GM03348 (cell line): Measurements from ENCODE around the gene DCAF6.
A peak's percentile ranks its signal among the peaks of the same experiment; 100 is the strongest.
"Not testable (repeated sequence)": the region's sequence is repeated elsewhere in the genome, so short reads cannot be mapped to it uniquely, and the experiment has no call there.

Experiments
- DNase-seq: peaks from one replicate; pipeline ENCODE4 v3.0.0; 2012; ENCODE audit warnings: low spot score

DCAF6 gene, protein sequence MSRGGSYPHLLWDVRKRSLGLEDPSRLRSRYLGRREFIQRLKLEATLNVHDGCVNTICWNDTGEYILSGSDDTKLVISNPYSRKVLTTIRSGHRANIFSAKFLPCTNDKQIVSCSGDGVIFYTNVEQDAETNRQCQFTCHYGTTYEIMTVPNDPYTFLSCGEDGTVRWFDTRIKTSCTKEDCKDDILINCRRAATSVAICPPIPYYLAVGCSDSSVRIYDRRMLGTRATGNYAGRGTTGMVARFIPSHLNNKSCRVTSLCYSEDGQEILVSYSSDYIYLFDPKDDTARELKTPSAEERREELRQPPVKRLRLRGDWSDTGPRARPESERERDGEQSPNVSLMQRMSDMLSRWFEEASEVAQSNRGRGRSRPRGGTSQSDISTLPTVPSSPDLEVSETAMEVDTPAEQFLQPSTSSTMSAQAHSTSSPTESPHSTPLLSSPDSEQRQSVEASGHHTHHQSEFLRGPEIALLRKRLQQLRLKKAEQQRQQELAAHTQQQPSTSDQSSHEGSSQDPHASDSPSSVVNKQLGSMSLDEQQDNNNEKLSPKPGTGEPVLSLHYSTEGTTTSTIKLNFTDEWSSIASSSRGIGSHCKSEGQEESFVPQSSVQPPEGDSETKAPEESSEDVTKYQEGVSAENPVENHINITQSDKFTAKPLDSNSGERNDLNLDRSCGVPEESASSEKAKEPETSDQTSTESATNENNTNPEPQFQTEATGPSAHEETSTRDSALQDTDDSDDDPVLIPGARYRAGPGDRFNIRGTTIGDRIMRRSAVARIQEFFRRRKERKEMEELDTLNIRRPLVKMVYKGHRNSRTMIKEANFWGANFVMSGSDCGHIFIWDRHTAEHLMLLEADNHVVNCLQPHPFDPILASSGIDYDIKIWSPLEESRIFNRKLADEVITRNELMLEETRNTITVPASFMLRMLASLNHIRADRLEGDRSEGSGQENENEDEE

DNA sequence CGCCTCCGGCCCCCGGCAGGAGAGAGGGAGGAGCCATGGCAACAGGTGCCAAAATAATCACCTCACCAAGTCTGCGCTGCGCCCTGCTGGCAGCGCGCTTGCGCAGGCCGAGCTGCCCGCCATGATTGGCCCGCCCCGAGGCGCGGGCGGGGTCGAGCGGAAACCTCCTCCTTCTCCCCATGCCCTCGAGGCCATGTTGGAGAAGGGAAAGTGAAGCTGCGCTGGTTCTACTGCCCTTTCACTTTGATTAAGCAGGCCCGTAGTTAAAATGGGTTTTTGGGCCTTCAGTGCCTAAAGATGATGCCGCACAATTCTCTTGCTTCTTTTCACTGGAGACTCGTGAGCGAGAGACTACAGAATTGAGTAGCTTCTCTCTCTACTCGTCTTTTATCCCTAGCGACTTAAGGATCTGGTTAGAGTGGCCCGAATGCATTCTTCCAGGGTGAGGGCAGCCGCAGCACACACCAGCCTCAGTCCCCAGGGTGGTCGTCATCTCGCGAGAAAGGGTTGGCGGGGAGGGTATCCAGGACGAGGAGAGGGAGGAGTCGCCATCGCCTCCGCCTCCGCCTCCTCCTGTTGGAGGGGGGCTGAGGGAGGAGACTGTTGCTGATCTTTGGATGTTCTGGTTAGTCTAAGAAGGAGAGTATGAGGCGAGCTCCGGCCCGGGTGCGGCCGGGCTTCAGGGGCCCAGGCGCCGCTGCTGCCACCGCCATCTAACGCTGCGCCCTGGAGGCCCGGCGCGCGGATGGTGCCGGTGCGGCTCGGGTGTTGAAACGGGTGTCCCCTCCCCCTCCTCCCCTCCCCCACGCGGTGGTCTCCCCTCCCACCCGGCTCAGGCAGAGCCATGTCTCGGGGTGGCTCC, at the start of gene DCAF6:
Gene DCAF6, plus strand, starts transcription at position 616 of the 862 bp plus-strand sequence. Its CDS starts 229 bp downstream, at position 845.
- peak; percentile 98 for DNase-seq

DNA sequence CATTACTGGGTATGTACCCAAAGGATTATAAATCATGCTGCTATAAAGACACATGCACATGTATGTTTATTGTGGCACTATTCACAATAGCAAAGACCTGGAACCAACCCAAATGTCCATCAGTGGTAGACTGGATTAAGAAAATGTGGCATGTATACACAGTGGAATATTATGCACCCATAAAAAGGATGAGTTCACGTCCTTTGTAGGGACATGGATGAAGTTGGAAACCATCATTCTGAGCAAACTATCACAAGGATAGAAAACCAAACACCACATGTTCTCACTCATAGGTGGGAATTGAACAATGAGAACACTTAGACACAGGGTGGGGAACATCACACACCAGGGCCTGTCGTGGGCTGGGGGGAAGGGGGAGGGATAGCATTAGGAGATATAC, 49.3 kb upstream of the DCAF6 start:
- DNase-seq: not testable (repeated sequence)

DNA sequence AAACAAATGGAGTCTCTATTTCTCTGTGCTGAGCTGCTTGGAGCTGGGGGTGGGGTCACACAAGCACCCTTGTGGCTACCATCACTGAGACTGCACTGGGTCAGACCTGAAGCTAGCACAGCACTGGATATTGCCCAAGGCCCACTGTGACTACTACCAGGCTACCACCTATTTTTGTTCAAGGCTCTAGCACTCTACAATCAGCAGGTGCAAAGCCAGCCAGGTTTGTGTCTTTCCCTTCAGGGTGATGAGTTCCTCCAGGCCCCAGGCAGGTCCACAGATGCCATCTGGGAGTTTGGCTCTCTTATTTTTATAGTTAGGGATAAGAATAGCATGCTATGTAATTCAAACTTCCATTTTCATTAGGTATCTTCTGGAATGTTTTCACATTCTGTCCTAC, 46.1 kb upstream of the DCAF6 start:
- no peak for DNase-seq

DNA sequence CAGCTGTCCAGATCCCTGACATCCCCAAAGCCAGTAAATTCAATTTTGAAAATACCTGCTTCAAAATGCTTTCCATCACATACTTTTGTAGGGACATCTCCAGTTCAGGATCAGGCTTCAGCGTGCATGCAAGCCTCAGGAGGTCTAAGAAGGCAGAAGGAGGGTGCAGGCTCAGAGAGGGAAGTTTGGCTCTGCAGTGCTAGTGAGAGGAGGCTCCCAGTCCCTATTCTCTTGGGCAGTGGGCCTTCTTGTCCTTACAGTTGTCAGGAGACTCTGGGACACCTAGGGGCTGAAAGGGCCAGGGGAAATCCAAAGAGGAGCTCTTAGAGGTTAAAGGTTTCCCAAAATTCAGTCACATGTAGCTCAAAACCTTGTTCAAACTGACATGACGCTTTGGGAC, 42.7 kb upstream of the DCAF6 start:
- DNase-seq: no peak

DNA sequence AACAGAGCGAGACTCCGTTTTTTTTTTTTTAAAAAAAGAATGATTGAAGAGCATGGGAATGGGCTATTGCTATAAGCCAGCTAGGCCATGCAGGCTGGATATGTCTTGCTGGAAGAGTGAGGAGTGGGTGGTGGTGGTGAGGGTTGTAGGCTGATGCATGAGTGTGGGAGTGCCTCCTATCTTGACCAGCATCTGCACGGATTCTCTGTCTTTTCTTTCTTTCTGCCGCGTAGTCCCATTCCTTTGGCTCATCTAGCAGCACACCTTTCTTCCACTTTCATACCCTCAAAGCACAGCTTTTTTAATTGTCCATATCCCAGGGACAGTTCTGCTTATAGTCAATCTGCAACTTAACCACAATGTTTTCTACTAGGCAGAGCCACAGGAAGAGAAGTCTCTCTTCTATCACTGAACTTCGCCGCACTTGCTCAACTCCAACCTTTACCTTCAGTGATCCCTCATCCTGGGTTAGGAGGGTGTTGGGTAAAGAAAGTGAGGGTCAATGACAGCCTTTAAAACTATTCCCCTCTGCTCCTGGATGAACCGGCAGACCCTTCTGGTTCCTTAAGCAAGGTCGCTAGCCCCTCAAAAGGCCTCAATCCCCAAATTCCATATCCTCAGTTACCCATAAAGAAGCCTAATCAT, 37.8 kb upstream of the DCAF6 start:
- no peak for DNase-seq

DNA sequence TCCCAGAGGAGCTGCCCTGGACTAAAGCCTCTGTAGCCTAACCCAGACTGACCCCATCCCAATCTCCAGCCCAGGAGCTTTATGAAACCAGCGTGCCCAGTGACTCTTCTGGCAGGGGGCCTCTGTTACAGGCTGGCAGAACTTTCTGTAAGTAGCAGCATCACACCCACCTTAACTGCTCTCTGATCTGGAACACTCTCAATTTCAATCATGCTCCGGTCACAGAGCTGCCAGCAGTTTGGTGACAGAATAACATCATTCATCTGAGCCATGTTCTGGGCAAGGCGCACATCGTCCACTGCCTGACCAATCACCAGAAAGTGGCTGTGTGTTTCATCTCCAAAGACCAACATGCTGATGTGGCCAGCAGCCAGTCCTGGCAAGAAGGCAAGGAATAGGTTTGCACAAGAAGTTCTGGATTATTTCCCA, 37.2 kb upstream of the DCAF6 start:
- DNase-seq: peak; percentile 37

DNA sequence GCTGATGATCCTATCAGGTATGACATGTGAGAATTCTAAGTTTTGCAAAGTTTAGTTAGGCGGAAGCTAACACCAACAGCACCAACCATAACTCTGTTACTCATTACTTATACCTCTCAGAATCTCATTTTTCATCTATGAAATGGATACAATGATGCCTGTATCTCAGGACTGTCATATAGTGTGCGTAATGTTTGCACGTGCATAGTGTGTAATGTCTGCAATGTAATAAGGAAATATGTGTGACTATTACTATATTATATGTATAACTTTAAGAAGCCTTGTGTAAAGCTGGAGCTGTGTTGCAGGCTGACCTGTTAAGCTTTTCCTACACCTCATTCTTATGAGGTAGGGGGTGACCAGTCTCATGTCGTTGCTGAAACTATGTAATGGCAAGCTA, 35.6 kb upstream of the DCAF6 start:
- no peak for DNase-seq

DNA sequence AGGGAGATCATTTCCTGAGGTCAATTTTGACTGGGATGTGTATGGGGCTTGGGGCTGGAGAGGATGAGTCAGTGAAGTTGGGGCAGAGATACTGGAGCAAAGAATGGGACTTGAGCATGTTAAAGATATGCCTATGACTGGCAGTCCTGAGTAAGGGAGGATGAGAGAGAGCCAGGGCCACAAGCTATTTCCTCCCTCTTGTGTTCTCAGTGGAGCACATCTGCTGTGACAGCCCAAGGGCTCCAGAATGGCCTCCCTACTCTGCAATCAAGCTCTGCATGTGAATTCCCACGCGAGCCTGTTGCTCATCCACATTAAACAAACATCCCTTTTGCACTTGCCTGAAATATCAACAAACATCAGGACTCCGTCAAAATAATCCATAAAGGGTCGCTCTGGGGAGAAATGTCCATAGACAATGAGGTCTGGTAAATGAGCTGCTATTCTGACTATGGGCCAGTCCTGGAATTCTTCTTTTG, 31.8 kb upstream of the DCAF6 start:
- DNase-seq: peak; percentile 51

DNA sequence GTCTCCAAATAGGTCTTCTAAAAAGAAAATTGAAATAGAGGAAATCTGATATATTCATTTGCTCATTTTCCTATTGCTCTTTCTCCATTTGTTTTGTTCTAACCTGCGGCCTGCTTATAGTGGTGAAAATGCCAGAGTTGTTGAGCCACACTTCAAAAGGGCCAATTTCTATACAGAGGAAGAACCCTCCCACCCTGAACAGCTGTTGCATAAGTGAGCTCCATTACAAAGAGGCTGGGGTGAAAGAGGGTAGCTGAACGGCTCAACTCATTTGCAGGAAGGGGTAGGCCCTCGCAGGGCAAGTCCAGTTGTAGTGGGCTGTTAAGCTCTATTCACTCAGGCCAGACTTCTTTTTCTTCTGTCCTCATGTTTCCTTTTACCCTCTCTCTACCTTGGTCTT, 31.3 kb upstream of the DCAF6 start:
- DNase-seq: no peak

DNA sequence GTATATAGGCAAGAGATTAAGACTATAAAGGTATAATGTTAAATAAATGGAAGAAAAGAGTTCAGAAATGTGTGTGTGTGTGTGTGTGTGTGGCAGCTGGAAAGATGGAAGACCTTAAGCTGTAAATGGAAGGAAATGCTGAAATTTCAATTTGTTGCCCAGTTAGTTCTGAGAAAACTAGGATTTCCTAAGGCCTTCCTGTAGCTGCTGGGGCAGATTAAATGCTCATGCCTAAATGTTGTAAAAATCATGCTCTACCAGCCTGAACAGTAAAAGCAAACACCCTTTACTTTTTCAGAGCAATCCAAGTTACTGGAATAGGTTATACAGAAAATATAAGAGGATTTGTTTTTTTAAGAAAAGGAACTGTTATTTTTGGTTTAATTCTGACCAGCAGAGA, 30.8 kb upstream of the DCAF6 start:
- no peak for DNase-seq

DNA sequence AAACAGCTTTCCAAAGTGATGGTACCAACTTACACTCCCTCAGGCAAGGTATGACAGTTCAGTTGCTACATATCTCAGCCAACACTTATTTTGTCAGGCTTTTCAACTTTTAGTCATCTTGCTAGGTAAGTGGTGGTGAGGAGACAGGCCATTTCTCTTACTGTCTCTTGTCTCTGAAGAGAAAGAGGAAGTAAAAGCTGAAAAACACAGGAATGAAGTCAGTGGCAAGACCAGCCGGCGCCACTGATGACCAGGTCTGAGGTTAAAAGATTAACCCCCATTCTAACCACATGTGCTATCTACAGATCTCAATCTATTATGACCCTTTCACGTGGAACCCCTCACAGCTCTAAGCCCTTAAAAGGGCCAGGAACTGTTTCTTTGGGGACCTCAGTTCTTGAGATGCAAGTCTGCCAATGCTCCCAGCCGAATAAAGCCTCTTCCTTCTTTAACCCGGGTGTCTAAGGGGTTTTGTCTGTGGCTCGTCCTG, 26.7 kb upstream of the DCAF6 start:
- no peak for DNase-seq

DNA sequence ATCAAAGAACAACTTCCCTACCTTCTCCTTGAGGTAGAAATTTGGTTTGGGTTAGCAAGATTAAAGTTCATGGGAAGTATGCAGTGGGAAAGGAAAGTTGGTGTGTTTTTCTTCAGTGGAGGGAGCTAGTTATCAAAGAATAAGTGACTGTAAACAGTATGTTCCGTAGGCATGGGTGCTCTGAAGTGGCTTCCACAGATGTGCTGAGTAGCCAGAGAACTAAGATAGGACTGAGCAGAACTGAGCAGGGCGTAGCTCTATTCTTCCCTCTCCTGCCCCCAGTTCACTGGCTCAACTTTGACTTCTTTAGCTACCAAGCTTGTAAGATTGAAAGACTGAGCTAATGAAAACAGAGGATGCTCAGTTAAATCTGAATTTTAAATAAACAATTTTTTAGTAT, 26.0 kb upstream of the DCAF6 start:
- no peak for DNase-seq

DNA sequence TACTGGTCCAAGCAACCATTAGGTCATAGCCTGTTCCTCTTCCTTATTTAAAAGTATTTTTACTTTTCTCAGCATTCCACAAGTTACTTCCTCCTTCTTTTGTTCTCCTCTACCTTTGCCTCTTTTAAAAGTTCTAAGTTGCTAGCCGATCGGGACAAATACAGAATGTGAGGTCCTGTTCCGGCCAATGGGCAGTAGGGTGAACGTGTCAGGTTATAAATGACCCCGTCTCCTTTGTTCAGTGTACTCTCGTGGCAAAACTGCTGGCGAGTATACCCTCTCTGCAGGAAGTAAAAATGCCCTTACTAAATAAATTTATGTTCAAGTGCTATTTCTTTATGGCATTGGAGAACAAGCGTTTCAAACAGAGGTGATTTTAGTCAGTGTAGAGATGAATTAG, 25.1 kb upstream of the DCAF6 start:
- no peak for DNase-seq

DNA sequence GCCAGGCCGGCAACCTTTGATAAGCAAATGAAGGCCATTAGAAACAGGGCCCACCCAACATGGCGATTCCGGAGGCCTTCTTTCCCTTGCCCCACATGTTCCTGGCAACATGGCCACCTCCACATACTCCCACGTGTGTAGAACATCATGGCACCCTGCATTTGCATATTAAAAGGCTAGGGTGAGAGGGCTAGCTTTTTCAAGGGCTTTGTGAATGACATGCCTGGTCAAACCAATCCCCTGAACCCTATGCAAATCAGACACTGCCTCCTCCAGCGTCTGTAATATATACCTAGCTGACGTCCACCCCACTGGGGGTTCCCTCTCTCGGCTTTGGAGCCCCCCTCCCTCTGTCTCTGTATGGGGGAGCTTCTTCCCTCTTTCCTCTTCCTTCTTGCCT, 24.2 kb upstream of the DCAF6 start:
- no peak for DNase-seq

DNA sequence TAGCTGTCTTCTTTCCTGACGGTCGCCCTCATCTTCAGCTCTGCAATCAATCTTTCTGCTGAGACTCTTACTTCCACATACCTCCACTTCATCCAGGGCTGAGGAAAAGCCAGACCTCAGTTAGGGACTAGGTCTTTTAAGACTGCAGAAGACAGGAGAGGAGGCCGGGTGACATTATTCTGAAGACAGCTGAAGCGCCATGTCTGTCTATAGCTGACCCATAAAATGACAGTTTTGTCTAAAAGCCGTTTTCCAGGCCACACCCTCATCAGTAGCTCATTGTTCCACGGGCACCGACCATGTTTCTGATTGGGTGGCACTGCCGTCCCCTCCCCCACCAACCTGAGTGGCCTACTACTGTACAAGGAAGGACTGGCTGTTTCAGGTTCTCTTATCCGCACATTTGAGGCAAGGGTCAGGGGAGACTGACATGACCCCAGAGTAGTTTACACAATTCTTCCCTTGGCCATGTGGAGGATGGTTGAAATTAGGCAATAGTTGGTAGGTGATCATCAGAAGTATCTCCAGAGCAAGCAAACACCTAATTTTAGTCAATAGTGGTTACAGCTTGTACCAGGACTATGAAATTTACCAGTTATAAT, 22.5 kb upstream of the DCAF6 start, which contains the start of gene ADCY10:
Gene ADCY10, minus strand, starts transcription at position 240 of the 602 bp plus-strand sequence. CDS start 8,994 bp downstream, outside the sequence.
- no peak for DNase-seq

DNA sequence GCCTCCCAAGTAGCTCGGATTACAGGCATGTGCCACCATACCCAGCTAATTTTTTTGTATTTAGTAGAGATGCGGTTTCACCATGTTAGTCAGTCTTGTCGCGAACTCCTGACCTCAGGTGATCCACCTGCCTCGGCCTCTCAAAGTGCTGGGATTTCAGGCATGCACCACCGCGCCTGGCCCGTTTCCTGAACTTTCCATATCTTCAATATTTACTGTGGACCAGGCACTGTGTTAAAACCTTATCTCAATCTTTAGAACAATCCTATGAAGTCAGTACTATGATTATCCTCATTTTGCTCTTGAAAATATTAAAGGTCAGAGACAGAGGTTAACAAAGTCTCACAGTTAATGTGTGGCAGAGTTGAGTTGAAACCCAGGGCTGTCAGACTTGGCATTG, 20.9 kb upstream of the DCAF6 start:
- no peak for DNase-seq

DNA sequence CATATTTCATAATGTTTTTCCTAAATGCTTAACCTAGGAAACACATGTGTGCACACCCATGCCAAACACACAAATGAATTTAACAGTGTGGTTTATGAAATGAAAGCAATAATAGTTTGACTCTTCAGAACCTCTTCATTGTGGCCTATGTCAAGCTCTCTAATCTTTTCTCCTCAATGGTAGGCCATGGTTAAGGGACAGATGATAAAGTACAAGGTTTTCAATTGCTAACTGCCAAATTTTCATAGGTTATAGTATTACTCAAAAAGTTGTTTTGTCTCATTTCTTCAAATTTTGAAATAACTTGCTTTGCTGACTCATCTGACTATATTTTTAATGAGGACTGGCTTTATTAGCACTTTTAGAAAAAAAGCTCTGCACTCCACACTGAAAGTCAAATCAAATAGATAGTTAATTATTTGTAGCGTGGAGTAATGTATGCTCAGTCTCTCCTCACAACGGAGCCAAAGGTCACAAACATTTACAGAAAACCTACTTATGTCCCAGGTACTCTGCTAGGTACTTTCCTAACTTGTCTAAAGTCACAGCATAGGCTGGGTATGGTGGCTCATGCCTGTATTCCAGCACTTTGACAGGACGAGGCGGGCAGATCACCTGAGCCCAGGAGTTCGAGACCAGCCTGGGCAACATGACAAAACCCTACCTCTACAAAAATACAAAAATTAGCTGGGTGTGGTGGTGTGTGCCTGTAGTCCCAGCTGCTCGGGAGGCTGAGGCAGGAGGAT, 19.5 kb upstream of the DCAF6 start:
- DNase-seq: no peak

DNA sequence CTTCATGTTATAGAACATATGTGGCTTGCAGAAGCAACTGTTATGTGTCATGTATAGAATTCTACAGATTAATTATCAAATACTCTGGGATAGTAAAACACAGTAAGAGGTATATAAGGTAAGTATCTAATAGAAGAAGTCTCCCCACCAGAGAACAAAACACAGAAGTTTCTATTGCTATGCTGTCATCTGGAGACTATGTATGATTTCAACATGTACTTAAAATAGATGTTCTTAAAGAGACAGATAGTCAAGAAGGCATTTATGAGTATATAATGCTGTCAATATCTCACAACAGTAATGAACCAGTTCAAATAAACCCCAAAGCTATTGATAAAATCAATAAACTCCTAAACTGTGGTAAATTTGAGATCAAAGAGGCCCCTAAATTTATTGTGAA, 14.5 kb upstream of the DCAF6 start:
- DNase-seq: peak; percentile 55

DNA sequence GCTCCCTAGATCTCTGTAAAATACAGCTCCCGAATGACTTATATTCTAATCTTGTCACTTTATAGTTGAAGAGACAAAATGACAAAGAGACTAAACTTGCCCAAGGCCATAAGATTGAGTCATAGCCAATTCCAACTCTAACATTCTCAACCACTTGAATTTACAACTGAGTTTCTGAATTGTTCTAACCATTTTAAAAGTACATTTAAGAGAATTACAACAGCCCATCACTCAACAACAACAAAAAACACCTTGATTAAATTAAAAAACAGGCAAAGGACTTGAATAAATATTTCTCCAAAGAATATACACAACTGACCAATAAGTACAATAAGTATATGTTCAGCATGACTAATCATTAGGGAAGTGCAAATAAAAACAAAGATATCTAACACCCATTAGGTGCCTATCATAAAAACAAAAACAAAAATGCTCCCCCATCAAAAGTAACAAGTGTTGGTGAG, 13.8 kb upstream of the DCAF6 start:
- no peak for DNase-seq
